ENCODE results near the gene TSPEAR. TPM values are rescaled to one million over a fixed set of nuclear protein-coding genes. Genes with fewer than 3 reads are reported as not detected.

The TSPEAR gene
- total RNA-seq, 1 donor from 2014 or later = 4.1 TPM

GRCh38 chr21:44740742-44741141 is 29.4 kb upstream of the TSPEAR start:
- no peak for DNase-seq

GRCh38 chr21:44739316-44739715 is 27.9 kb upstream of the TSPEAR start:
- no peak for DNase-seq

- no peak for DNase-seq
These were observed 27.2 kb upstream of the TSPEAR start for GRCh38 chr21:44738621-44739020.

- DNase-seq = no peak
These were observed 26.5 kb upstream of the TSPEAR start for GRCh38 chr21:44737706-44738354.

- no peak for DNase-seq
These were observed 25.1 kb upstream of the TSPEAR start for GRCh38 chr21:44736291-44737004.

- no peak for DNase-seq
These were observed 24.4 kb upstream of the TSPEAR start for GRCh38 chr21:44735821-44736220.

GRCh38 chr21:44734841-44735240 is 23.5 kb upstream of the TSPEAR start:
- no peak for DNase-seq

GRCh38 chr21:44734026-44734745 is 22.8 kb upstream of the TSPEAR start:
- no peak for DNase-seq

- no peak for DNase-seq
These were observed 21.6 kb upstream of the TSPEAR start for GRCh38 chr21:44732956-44733355.

- DNase-seq = no peak
These were observed 20.9 kb upstream of the TSPEAR start for GRCh38 chr21:44732263-44732662.

GRCh38 chr21:44730951-44731579 is 19.7 kb upstream of the TSPEAR start:
- no peak for DNase-seq

GRCh38 chr21:44730028-44730395 is 18.6 kb upstream of the TSPEAR start:
- no peak for DNase-seq

- DNase-seq = no peak
These were observed 18.1 kb upstream of the TSPEAR start for GRCh38 chr21:44729336-44730027.

GRCh38 chr21:44728716-44729115 is 17.3 kb upstream of the TSPEAR start:
- no peak for DNase-seq

- DNase-seq = no peak
These were observed 16.4 kb upstream of the TSPEAR start for GRCh38 chr21:44727757-44728156.

GRCh38 chr21:44727321-44727720 is 15.9 kb upstream of the TSPEAR start:
- no peak for DNase-seq

GRCh38 chr21:44726826-44727225 is 15.5 kb upstream of the TSPEAR start:
- no peak for DNase-seq

GRCh38 chr21:44724926-44725325 is 13.6 kb upstream of the TSPEAR start:
- no peak for DNase-seq

- DNase-seq = no peak
These were observed 12.8 kb upstream of the TSPEAR start for GRCh38 chr21:44724196-44724595.

GRCh38 chr21:44723177-44724131 is 12.1 kb upstream of the TSPEAR start:
- DNase-seq = no peak

GRCh38 chr21:44722731-44723130 is 11.4 kb upstream of the TSPEAR start:
- no peak for DNase-seq
